ENCODE data around the gene FOXO3.

FOXO3 gene

GRCh38 chr6:108726726-108727339 is 166.1 kb downstream of the FOXO3 start:
- no peak for TF ChIP-seq CTCF (IDR thresholded peaks at IDR 0.05; ENCODE audit: control extremely low read depth, extremely low read depth, low read depth, missing control alignments)
- POLR2A ChIA-PET = no interaction called here
- CTCF ChIA-PET = interaction anchor here (0.9 kb wide), 1 partner anchor 10 kb away, joined by 3 read pairs; no protein-coding TSS in a partner anchor
- DNase-seq (ENCODE audit: extremely low spot score) = no peak

GRCh38 chr6:108727966-108728730 is 167.4 kb downstream of the FOXO3 start:
- ChIA-PET CTCF (interaction anchor here (0.9 kb wide), 2 partner anchors 12 to 13 kb away, joined by 3 read pairs; no protein-coding TSS in a partner anchor), POLR2A (no interaction called here)
- DNase-seq (ENCODE audit: extremely low spot score) = no peak
- no peak for TF ChIP-seq CTCF (IDR thresholded peaks at IDR 0.05; ENCODE audit: control extremely low read depth, extremely low read depth, low read depth, missing control alignments)

GRCh38 chr6:108728826-108729225 is 168.1 kb downstream of the FOXO3 start:
- POLR2A ChIA-PET = no interaction called here
- no peak for TF ChIP-seq CTCF (IDR thresholded peaks at IDR 0.05; ENCODE audit: control extremely low read depth, extremely low read depth, low read depth, missing control alignments)
- CTCF ChIA-PET = no interaction called here
- DNase-seq (ENCODE audit: extremely low spot score) = no peak

- ChIA-PET POLR2A (no interaction called here), CTCF (interaction anchor here (1.3 kb wide), 1 partner anchor 39 kb away, joined by 3 read pairs; no protein-coding TSS in a partner anchor)
- DNase-seq (ENCODE audit: extremely low spot score) = no peak
- TF ChIP-seq CTCF (IDR thresholded peaks at IDR 0.05; ENCODE audit: control extremely low read depth, extremely low read depth, low read depth, missing control alignments) = no peak
These were observed 170.2 kb downstream of the FOXO3 start for GRCh38 chr6:108730635-108731515.

- no peak for TF ChIP-seq CTCF (IDR thresholded peaks at IDR 0.05; ENCODE audit: control extremely low read depth, extremely low read depth, low read depth, missing control alignments)
- CTCF ChIA-PET = no interaction called here
- DNase-seq (ENCODE audit: extremely low spot score) = no peak
- POLR2A ChIA-PET = no interaction called here
These were observed 171.6 kb downstream of the FOXO3 start for GRCh38 chr6:108732091-108732870.
